DND-41 (cell line): Measurements from ENCODE around the gene ARMCX1.

Experiments
- EZH2 ChIP-seq: IDR thresholded peaks from 3 replicates; pipeline ENCODE4 v1.6.1; 2012; ENCODE audit warnings: borderline replicate concordance, low read depth, mild to moderate bottlenecking, moderate library complexity, low read length, inconsistent platforms; ENCODE audit not compliant: severe bottlenecking
- TF ChIP-seq, protein P1 (sequence below): IDR thresholded peaks from 2 replicates; pipeline ENCODE4 v1.5.1; 2012; ENCODE audit warnings: borderline replicate concordance, low read length, moderate library complexity, mild to moderate bottlenecking; ENCODE audit not compliant: poor library complexity, severe bottlenecking; ENCODE audit errors: extremely low read depth

DNA sequence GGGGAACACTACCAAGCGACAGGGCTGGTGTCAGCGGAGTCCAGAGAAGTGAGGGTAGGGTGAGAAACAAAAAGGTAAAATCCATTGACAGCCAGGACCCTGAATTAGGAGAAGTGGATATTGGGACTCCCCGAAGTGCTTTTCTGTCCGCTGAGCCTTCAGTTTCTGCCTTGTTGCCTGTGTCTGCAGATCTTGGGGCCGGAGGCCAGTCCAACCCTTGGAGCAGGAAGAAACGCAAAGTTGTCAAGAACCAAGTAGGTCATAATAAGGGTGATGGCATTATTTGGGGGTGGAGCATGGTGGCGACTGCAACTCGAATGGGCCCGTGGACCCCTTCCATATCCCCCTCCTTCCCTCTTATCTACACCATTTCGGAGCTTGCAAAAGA, 1.0 kb downstream of the ARMCX1 start:
- TF ChIP-seq, protein P1, sequence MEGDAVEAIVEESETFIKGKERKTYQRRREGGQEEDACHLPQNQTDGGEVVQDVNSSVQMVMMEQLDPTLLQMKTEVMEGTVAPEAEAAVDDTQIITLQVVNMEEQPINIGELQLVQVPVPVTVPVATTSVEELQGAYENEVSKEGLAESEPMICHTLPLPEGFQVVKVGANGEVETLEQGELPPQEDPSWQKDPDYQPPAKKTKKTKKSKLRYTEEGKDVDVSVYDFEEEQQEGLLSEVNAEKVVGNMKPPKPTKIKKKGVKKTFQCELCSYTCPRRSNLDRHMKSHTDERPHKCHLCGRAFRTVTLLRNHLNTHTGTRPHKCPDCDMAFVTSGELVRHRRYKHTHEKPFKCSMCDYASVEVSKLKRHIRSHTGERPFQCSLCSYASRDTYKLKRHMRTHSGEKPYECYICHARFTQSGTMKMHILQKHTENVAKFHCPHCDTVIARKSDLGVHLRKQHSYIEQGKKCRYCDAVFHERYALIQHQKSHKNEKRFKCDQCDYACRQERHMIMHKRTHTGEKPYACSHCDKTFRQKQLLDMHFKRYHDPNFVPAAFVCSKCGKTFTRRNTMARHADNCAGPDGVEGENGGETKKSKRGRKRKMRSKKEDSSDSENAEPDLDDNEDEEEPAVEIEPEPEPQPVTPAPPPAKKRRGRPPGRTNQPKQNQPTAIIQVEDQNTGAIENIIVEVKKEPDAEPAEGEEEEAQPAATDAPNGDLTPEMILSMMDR: no peak
- no peak for TF ChIP-seq EZH2
